HG03196 (cell line): ENCODE measurements around the gene DGAT2.
A peak's percentile ranks its signal among the peaks of the same experiment; 100 is the strongest.
"Not testable (repeated sequence)": the region's sequence is repeated elsewhere in the genome, so short reads cannot be mapped to it uniquely, and the experiment has no call there.

Experiments
- ATAC-seq: cut with Tn5 transposase; IDR thresholded peaks from one replicate; pipeline ENCODE4 v1.9.1; 2021; ENCODE audit not compliant: unreplicated experiment

Gene DGAT2

DNA sequence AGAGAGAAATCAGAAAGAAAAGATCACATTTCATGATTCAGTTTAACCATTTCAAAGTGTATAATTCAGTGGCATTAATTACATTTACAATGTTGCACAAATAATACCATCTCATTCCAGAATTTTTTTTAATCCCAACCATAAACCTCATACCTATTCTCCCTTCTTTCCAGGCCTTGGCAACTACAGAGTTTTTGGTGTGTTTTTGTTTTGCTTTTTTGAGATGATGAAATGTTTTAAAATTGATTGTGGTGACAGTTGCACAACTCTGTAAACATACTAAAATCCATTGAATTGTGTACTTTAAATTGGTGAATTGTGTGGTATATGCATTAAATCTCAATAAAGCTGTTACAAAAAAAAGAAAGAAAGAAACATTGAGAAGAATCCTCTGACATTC lies 13.6 kb upstream of the DGAT2 start:
- not testable (repeated sequence) for ATAC-seq

- ATAC-seq = no peak
These were observed 10.9 kb upstream of the DGAT2 start for GRCh38 chr11:75757651-75758050.

DNA sequence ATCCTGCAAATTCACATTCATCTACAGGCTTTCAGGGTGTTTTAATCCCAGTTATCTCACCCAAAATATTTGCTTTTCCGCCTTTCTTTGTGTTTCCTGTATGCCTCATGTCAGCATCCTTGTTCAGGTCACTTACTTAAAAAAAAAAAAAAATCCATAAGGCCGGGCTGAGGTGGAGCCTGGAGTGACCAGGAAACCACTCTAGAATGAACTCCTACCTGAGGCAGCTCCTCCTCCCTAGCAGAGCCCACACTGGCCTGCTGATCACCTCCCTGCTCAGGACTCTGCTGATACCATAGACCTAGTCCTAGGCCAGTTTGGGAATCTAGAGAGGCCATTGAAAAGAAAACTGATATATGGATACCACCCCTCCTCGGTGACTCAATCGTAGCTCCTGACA lies 8.7 kb upstream of the DGAT2 start:
- ATAC-seq = no peak

DNA sequence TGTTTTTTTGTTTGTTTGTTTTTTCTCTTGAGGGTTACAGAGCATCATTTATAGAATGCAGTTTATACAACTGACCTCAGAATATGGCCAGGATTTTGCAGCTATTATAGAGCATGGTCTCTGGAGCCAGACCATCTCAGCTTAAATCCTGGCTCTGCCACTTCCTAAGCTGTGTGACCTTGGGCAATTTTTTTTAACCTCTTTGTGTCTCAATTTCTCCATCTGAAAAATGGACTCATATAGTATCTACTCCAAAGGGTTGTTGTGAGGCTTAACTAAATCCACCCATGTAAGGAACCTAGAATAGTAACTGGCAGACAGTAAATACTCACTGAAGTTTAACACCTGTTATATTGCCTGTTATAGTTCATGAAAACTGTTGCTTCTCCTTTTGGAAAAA lies 8.3 kb upstream of the DGAT2 start:
- ATAC-seq = no peak

DNA sequence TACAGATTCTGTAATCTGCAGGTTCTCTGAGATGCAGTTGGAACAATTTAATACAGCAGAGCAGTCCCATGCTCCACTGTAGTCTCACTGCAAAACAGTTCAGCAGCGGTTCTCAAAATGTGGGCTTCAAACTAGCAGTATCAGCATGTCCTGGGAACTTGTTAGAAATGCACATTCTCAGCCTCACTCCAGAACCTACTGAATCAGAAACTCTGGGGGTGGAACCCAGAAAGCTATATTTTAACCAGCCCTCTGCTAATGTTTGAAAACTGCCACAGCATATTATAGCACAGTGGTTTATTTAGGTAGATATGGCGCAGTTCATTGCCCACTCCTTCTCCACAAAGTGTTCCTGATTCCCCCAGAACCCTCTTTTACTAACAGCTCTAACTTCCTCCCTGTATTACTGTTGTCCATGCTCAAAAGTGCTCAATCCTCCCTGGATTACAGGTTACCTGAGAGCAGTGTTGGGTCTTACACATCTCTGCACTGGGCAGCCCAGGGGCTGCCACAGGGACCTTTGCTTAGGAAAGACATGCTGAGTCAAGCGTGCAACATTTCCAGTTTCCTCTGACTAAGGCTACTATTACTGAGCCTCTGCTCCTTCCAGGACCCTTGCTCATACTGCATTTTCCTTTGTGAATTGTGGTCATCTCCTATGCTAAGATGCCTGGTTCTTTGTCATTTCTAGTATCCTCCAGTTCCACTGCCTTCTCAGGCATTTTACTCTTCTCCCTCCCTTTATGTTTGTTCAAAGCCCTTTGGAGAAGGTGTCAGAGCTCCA lies 7.7 kb upstream of the DGAT2 start:
- ATAC-seq = no peak

DNA sequence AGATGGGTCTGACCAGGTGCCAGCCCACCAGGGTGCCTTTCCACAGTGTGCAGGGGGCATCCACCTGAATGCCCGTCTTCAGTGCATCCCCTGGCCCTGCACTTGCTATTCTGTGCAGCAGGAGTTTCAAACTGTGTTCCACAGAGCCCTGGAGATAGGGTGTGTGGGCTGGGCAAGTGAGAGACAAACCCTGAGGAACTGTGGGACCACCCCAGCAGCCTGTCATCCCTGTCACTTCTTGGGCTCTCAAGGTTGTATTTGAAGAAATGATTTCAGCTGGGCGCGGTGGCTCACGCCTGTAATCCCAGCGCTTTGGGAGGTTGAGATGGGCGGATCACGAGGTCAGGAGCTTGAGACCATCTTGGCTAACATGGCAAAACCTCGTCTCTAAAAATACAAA lies 6.4 kb upstream of the DGAT2 start:
- ATAC-seq = no peak

GRCh38 chr11:75762885-75763284 lies 5.7 kb upstream of the DGAT2 start:
- ATAC-seq = no peak

DNA sequence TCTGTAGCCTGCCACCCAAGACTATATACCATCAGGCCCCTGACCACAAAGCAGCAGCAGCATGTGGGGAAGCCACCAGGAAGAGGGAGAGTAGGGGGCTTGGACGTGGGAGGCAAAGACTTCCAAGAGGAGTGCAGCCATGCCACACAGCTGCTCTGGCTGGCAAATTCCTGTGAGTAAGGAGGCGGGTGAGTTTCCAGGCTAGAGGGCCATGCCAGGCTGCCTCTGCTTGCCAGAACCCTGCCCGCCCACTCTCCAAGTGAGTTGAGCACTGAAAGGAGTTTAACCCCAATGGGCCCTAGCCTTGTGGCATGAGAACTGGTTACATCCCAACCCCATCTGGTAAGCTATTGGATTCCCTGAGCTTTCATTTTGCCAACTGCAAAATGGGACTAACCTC lies 4.7 kb upstream of the DGAT2 start:
- ATAC-seq = no peak

DNA sequence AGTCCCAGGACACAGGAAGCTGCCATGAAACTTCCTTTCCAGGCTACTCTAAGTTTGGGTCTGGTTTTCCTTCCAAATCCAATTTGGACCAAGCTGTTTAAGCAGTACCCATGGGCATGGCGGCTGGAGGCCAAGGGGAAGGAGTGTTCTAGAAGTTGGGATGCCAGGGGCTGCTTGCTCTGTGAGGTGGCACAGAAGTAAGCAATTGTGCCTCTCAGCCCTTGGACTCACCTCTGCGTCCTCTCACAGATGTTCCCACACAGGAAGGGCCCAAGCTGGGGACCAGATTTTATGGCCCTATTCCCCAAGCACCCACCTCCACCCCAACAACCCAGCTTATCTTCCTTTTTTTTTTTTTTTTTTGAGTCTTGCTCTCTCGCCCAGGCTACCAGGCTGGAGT lies 3.5 kb upstream of the DGAT2 start:
- no peak for ATAC-seq

DNA sequence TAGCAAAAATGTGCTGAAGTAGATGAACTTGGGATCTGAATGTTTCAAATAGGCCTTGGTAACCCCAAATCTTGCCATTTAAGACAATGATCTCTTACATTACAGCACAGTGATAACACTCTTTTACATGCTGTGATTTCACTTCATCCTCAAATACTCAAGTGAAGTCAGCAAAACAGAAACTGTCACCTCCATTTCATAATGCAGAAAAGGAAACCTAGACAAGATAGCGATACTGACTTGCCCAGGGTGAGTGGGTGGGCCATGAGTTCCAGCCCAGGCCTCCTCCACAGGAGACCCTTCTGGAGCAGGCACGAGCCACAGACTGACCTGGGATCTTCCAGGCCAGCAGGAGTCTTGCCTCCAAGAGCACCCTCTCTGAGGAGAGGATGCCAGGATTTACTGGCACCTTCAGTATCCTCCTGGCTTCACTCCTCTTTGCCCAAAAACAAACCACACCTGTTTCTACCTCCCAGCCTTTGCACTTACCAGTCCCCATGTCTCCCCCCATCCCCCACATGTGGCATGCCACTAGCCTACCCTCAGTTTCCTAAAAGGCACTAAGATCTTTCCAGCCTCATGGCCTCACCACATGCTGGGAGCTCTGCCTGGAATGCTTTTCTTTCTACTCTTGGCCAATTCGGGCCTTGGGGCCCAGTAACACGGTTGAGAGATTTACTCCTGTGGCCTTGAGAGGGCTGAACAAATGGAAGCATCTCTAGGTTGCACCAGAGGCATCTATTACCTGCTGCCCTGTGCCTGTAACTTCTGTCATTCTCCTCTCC lies 1.9 kb upstream of the DGAT2 start:
- ATAC-seq = no peak

DNA sequence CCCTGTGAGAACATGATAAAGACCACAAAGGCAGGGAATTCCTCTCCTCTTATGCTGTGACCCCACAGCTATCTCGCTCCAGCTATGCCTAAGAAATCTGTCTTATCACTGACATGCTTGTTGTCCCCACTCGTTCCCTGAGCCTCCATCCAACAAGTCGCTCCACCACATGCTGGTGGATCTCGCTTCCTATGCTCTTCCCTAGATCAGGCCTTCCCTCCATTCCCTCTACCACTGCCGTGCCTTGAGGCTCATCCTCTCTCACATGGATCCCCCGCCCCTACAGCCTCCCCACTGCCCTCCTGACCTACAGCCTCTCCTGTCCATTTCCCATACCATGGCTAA lies 1.4 kb upstream of the DGAT2 start:
- no peak for ATAC-seq

GRCh38 chr11:75767793-75768111 lies 826 bp upstream of the DGAT2 start:
- no peak for ATAC-seq

DNA sequence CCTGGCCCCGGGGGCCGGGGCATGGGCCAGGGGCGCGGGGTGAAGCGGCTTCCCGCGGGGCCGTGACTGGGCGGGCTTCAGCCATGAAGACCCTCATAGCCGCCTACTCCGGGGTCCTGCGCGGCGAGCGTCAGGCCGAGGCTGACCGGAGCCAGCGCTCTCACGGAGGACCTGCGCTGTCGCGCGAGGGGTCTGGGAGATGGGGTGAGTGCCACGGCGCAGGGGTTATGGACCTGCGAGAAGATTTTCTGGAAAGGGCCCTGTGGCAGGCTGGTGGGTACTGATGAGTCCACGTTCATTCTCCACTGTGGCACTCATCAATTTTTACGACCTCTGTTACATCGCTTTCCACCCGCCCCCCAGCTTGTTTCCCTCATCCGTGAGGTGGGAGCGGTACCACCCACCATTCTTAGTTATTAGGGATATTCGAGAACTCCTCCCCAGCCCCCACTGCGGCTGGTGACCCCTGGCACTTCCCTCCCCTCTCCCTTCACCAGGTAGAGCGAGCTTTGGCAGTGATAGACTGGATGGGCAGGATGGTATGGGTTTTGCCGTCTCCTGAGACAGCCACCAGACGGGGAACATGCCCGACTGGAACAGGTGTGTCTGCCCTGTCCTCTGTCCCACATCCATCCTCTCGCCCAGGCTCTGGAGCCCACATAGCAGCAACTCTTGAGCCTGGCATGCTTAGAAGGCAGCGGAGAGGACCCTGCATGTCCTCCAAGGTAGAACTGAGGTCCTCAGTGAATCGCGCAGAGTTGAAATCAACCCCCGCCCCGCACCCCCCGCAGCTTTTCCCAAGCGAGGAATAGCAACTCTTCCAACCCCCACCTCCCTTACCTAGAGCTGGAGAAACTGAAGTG lies 562 bp downstream of the DGAT2 start:
- ATAC-seq = no peak

- ATAC-seq = no peak
These were observed 1.5 kb downstream of the DGAT2 start for GRCh38 chr11:75770102-75770501.

- ATAC-seq = no peak
These were observed 3.2 kb downstream of the DGAT2 start for GRCh38 chr11:75771646-75772410.

DNA sequence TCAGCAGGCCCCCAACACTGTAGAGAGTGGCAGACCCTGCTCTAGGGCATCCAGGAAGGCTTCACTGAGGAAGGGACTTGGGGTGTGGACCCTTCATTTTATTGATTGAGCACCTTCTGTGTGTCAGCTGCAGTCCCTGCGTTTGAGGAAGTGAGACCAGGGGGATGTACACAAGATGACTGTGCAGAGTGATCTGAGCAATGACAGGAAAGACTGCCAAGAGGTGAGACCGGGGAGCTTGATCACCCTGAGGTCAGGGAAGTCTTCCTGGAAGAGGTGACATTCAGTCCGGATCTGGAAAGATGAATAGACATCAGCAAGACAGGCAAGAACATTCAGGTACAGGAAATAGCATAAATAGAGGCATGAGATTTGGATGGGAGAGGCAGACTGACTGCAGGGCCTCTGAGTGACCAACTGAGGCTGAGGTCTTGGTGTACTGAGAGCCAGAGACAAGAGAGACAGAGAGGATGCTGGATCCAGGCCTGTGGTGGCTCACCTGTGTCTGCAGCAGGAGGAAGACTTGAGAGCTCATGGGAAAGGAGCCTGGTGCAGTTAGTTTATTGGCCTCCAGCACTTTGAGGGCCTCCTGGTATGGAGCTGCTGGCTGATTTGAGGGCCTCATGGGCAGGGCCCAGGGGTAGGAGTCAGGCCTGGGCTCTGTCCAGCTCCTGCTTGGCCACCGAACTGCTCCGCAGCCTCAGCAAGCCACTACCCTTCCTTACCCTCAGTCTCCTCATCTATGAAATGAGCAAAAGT lies 5.2 kb downstream of the DGAT2 start:
- peak; percentile 80 for ATAC-seq

DNA sequence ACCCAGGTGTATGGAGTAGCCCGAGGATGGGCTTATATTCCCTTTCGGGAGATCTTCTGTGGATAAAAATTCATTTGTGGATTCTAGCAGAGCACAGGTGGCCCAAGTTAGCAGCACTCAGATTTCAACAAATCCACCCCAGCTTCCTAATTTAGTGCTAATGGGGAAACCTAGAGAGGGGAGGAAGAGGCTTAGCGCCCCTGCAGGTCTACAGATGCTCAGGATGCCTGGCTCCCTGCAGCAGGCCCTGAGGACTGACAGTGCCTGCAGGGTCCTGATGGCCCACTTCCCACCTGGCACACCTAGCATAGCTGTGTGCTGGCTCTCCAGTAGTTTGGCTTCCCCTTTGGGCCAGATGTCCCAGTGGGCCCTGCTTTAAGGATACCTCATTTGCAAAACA lies 6.5 kb downstream of the DGAT2 start:
- no peak for ATAC-seq

DNA sequence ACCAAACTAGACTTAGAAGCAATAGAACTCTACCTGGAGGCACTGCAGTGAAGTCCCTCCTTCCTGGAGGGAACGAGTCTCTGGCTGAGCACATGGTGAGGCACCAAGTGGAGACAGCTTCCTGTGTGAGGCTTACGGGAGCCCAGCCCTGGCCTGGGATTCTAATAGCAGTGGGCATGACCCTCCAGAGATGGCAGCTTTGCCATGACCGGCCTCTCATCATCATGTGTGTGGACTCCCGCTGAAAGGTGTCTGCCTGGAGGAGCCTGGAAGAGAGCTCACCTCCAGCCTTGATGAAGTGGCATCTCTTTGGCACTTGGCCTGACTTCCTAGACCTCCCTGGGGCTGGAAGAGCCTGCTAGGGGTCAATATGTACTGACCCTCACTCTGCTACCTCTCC lies 8.0 kb downstream of the DGAT2 start:
- no peak for ATAC-seq

GRCh38 chr11:75777461-75778110 lies 9.0 kb downstream of the DGAT2 start:
- ATAC-seq = no peak

DNA sequence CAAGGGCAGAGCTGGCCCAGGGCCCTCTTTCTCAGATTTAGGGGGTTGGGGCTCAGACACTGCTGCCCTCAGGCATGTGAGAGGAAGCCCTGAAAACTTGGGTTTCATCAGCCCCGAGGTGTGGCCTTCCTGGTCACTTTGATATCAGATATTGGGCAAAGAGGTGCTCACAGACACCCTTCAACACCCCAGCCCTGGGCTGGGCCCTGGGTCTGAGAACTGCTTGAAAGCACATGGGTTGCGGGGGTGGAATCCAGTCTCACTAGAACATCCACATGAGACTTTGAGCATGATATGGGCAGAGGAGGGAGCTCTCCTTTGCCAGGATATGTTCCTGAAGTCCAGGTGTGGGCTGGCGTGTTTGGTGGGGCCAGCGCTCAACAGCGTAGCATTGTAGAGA lies 10.4 kb downstream of the DGAT2 start:
- ATAC-seq = no peak
